ENCODE results near the gene FAM210A.
"Not testable (repeated sequence)": the region's sequence is repeated elsewhere in the genome, so short reads cannot be mapped to it uniquely, and the experiment has no call there.

The FAM210A gene

DNA sequence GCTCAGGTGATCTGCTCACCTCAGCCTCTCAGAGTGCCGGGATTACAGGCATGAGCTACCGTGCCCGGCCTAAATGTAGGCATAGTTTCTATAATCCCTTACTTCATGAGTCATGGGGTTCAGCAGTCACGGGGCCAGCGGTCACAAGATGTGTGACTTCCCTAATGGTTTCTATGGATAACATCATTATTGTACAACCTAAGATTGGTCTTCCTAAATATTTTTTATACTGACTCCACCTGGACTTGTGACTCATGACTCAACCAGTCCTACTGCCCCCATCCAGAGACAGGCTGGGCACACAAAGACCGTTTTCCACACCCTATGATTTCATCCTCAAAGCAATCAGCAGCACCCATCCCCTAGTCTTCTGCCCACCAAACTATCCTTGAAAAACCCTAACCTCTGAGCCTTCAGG is 15.9 kb downstream of the FAM210A start:
- FAIRE-seq (no peak), DNase-seq (ENCODE audit: insufficient read length, low spot score) (no peak)

DNA sequence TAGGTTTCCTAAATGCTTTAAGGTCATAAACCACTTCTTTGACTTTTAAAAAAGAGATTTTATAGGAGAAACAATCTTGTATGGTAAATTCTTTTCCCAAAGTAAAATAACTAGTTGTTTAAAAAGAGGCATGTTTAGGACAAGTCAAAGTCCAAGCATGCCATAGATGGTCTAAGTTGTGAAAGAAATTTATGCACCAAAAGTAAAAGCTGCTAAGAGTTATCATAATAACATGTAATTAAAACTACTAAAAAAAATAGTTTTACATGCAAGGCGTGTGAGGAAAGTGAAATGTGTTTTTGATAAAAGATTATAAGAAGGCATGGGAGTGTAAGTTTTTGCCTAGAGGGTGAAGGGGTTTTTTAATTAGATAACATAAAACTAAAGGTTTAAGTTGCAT is 22.5 kb downstream of the FAM210A start:
- DNase-seq (ENCODE audit: insufficient read length, low spot score): no peak
- FAIRE-seq: no peak

DNA sequence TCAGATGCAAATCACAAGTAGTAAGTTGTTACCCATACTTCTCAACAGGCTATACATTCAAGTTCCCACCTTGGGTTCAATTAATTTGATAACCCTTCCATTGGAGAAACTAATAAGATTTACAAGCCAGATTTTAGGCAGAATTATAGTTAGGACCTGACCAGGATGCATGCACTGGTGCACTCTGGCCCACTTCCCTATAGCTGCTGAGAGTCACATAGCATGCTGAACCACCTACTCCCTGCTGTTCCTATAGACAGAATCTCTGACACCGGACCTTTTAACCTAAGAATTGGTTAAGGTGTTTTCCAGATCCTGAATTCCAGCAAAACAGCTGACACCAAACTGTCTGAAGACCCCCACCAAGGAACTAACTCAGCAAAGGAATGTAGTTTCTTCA is 26.2 kb downstream of the FAM210A start:
- FAIRE-seq: no peak

GRCh38 chr18:13696961-13697360 is 29.4 kb downstream of the FAM210A start:
- no peak for FAIRE-seq

More for the DNA sequence above, 26.2 kb downstream of the FAM210A start:
- DNase-seq (ENCODE audit: insufficient read length, low spot score): no peak

DNA sequence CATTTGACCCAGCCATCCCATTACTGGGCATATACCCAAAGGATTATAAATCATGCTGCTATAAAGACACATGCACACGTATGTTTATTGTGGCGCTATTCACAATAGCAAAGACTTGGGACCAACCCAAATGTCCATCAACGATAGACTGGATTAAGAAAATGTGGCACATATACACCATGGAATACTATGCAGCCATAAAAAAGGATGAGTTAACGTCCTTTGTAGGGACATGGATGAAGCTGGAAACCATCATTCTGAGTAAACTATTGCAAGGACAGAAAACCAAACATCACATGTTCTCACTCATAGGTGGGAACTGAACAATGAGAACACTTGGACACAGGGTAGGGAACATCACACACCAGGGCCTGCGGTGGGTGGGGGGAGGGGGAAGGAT is 31.0 kb downstream of the FAM210A start:
- FAIRE-seq; DNase-seq (ENCODE audit: insufficient read length, low spot score): not testable (repeated sequence)

More at GRCh38 chr18:13696961-13697360, 29.4 kb downstream of the FAM210A start:
- no peak for DNase-seq (ENCODE audit: insufficient read length, low spot score)

DNA sequence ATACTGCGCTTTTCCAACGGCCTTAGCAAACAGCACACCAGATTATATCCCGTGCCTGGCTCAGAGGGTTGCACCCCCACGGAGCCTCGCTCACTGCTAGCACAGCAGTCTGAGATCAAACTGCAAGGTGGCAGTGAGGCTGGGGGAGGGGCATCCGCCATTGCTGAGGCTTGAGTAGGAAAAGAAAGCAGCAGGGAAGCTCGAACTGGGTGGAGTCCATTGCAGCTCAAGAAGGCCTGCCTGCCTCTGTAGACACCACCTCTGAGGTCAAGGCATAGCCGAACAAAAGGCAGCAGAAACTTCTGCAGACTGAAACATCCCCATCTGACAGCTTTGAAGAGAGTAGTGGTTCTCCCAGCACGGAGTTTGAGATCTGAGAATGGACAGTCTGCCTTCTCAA is 36.3 kb downstream of the FAM210A start:
- not testable (repeated sequence) for FAIRE-seq; DNase-seq (ENCODE audit: insufficient read length, low spot score)

- no peak for FAIRE-seq
- no peak for DNase-seq (ENCODE audit: insufficient read length, low spot score)
These were observed 37.9 kb downstream of the FAM210A start for GRCh38 chr18:13688191-13689136.

DNA sequence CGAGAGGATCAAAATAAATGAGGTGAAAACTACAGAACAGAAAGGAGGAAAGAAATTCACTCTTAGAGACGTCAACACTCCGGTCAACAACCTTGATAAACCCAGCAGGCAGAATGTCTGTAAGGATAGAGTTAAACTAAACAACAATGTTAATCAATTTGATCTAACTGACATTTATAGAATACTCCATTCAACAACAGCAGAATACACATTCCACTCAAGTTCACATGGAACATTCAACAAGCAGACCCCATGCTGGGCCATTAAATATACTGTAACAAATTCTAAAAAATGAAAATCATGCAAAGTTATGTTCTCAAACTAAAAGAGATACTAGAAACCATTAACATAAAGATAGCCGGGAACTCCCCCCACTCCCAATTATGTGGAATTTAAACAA is 41.8 kb downstream of the FAM210A start:
- FAIRE-seq (no peak), DNase-seq (ENCODE audit: insufficient read length, low spot score) (no peak)

- FAIRE-seq (no peak), DNase-seq (ENCODE audit: insufficient read length, low spot score) (no peak)
These were observed 44.7 kb downstream of the FAM210A start for GRCh38 chr18:13681701-13682100.

DNA sequence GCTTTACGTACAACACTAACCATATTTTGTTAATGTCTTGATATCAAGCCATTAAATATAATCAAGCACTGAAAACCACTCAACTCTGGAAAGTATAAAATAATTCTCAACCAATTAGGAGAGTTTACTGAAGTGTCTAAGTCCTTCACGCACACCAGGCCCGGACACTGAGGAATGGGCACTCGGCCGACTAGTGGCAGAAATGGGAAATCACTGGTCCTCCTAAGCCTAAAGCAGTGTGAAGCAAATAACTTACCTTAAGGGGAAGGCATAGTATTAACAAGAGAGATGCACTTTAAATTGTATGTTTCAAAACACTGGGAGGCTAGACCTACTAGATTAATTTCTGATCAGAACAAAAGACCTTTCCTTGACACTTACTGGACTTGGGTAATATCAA is 45.7 kb downstream of the FAM210A start:
- no peak for DNase-seq (ENCODE audit: insufficient read length, low spot score)
- FAIRE-seq: no peak

GRCh38 chr18:13677350-13677749 is 49.0 kb downstream of the FAM210A start:
- FAIRE-seq: not testable (repeated sequence)

DNA sequence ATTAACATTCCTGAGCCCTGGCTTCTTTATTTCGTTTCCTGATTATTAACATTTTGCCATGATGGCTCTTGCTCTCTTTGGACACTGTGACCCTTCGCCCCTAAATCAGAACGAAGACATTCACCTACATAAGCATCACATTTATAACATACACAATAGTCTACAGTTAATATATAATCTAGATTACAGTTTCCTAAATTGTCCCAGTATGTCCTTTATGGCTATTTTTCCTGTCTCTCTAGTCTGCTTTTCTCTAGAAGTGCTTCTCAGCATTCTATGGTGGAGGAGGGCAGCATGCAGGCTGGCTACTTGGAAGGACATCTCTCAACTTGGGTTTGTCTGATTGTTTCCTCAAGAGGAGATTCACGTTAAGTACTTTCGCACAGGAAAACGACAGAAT is 49.9 kb downstream of the FAM210A start:
- DNase-seq (ENCODE audit: insufficient read length, low spot score) (no peak), FAIRE-seq (no peak)

More at GRCh38 chr18:13677350-13677749, 49.0 kb downstream of the FAM210A start:
- not testable (repeated sequence) for DNase-seq (ENCODE audit: insufficient read length, low spot score)

- DNase-seq (ENCODE audit: insufficient read length, low spot score): no peak
- FAIRE-seq: no peak
These were observed 53.7 kb downstream of the FAM210A start for GRCh38 chr18:13672657-13673056.

- no peak for FAIRE-seq
- DNase-seq (ENCODE audit: insufficient read length, low spot score): no peak
These were observed 64.5 kb downstream of the FAM210A start for GRCh38 chr18:13661779-13662256.

DNA sequence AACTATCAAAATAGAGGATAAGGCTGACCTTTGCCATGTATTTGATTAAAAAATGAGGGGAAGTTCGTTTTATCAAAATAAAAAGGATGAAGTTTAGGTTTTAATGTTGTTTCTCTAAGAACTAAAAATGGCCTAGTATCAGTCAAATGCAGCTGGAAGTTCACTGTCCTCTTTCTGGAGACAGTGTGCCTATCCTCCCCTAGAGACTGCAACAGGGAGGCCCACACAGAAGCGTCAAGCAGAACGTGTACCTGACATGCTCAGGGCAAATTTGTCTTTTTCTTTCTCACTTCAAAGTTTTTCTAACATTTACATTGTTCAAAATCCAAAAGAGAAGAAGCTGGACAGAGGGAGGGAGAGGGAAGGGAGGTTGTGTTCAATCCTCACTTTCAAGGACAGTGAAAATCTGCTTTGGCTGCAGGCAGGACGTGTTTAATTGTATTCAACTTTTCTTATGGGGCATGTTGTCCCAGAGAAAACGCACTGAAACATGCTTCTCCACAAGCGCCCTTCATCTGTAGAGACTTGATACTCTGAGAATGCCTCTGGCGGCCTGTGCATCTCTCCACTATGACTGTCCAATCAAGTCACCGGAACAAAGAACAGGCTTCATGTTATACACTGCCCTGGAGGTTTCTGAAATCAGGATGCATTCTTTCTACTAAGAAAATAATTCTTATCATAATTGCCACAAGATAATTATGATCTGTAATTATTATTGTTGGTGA is 65.1 kb downstream of the FAM210A start:
- FAIRE-seq: no peak

DNA sequence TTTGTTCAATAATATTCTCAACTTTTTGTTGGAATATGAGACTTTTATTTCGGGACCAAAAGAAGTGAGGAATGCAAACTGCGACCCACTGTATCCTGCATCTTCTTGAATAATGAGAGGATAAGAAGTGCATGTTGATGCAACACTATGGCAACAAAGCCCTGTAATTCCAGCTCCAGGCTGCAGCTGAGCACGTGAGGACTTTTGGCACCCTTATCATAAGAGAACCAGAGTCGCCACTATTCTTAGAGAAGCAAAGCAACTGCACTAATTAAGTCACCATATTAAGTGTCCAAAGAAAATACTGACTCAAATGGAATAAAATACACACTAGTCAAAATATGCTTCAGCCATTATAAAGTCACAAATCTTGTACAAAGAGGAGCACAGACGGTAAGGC is 65.8 kb downstream of the FAM210A start:
- FAIRE-seq (no peak), DNase-seq (ENCODE audit: insufficient read length, low spot score) (no peak)

More for the DNA sequence above, 65.1 kb downstream of the FAM210A start:
- no peak for DNase-seq (ENCODE audit: insufficient read length, low spot score)

GRCh38 chr18:13658436-13659204 is 67.7 kb downstream of the FAM210A start:
- FAIRE-seq (no peak), DNase-seq (ENCODE audit: insufficient read length, low spot score) (no peak)

DNA sequence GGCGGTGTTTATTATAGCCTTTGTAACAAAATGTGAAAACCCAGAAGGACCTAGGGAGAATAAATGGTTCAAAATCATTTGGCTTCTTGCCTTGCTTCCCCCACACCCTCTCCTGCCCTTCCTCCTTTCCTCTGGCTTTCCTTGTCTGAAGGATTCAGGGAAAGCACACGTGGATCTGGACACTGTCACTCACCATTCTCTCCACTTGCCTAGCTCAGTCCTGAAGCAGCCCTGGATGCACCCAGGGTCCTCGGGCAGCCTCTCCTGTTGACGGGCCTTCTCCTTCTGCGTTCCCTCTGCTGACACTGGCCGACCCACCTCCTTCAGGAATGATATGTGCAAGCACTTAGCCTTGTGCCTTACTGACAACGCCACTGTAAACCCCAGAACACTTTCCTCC is 68.4 kb downstream of the FAM210A start:
- DNase-seq (ENCODE audit: insufficient read length, low spot score) (no peak), FAIRE-seq (no peak)

DNA sequence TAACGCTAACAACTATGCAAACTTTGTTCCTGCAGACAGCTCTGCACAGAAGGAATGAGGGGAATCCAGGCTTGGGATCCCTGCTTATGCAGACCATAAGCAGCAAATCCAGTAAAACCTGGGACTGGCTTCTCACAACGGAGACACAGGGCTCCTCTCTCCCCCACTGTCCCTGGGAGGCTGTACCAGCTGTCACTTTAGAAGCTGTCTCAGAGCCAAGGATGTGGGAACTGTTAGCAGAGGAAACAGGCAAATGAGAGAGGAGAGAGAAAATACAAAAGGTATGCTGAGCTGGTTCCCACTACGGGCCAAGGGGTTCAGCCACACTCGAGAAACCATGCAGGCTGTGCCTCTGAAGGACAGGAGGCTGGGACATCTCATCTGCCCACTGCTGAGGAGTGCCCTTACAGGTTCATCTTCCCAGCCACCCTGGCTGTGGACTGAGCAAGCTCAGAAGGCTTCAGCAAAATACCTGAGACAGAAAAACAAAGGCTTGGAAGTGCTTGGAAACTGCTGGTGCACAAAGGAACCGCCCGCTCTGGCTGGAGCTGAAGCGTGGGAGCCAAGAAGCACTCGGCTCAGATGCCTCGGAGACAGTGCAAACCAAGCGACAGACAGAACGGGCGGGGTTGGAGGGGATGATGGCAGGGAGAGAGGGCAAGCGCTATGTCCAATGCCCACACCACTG is 72.5 kb downstream of the FAM210A start:
- DNase-seq (ENCODE audit: insufficient read length, low spot score) (no peak), FAIRE-seq (no peak)
